NCI-H1436 treated with DMSO at 0.1 percent for 48 hours (cell line): ENCODE results near the gene PTPRH.

ENCODE experiments used
- DNase-seq: peaks from one replicate; lab custom pipeline; 2025; lab: John Stamatoyannopoulos, UW

The PTPRH gene

GRCh38 chr19:55208880-55209692 lies at the start of gene PTPRH:
Gene PTPRH (minus strand): TSS chr19:55209501. CDS start chr19:55209433, 68 bp downstream.
- DNase-seq = no peak

GRCh38 chr19:55258476-55258827 lies 49.2 kb upstream of the PTPRH start:
- no peak for DNase-seq

GRCh38 chr19:55257461-55258420 lies 48.4 kb upstream of the PTPRH start:
- DNase-seq = no peak

- no peak for DNase-seq
Measured at GRCh38 chr19:55256562-55257460, 47.5 kb upstream of the PTPRH start.

- no peak for DNase-seq
Measured at GRCh38 chr19:55255618-55256423, 46.5 kb upstream of the PTPRH start.

GRCh38 chr19:55254625-55254977 lies 45.3 kb upstream of the PTPRH start:
- no peak for DNase-seq

- DNase-seq = no peak
Measured at GRCh38 chr19:55253842-55254624, 44.7 kb upstream of the PTPRH start.

GRCh38 chr19:55252760-55253663 lies 43.7 kb upstream of the PTPRH start:
- DNase-seq = no peak

- DNase-seq = no peak
Measured at GRCh38 chr19:55251341-55252081, 42.2 kb upstream of the PTPRH start.

GRCh38 chr19:55250262-55251036 lies 41.1 kb upstream of the PTPRH start:
- no peak for DNase-seq

- no peak for DNase-seq
Measured at GRCh38 chr19:55249841-55250240, 40.5 kb upstream of the PTPRH start.

- DNase-seq = no peak
Measured at GRCh38 chr19:55248704-55249103, 39.4 kb upstream of the PTPRH start.

- no peak for DNase-seq
Measured at GRCh38 chr19:55248166-55248675, 38.9 kb upstream of the PTPRH start.

GRCh38 chr19:55247621-55248099 lies 38.4 kb upstream of the PTPRH start:
- DNase-seq = no peak

- no peak for DNase-seq
Measured at GRCh38 chr19:55246462-55247451, 37.5 kb upstream of the PTPRH start.

GRCh38 chr19:55245236-55245904 lies 36.1 kb upstream of the PTPRH start:
- DNase-seq = no peak
